GM06990 (cell line): ENCODE data around the gene GNB1.

Experiments
- DNase-seq: peaks from one replicate; pipeline ENCODE4 v3.0.0-alpha.2; 2011; ENCODE audit not compliant: insufficient read length; ENCODE audit errors: extremely low read depth
- H3K27me3 ChIP-seq: replicated peaks from 2 replicates; pipeline ENCODE4 v1.6.0; 2011; ENCODE audit warnings: low read length; ENCODE audit not compliant: control insufficient read depth, insufficient read depth
- H3K36me3 ChIP-seq: 2 replicates; pipeline ENCODE4 v1.5.1; 2011; ENCODE audit warnings: low read length; ENCODE audit not compliant: control insufficient read depth, insufficient read depth
- H3K4me3 ChIP-seq: replicated peaks from 2 replicates; pipeline ENCODE4 v1.5.1; 2011; ENCODE audit warnings: low read depth, mild to moderate bottlenecking, control low read depth, low read length
- CTCF ChIP-seq: IDR thresholded peaks from 2 replicates; pipeline ENCODE4 v1.5.1; 2011; ENCODE audit warnings: low read length, control low read depth, mild to moderate bottlenecking, inconsistent platforms; ENCODE audit not compliant: insufficient read depth, poor library complexity, severe bottlenecking

GNB1 gene

GRCh38 chr1:1768249-1768992, 122.5 kb downstream of the GNB1 start:
- Histone ChIP-seq H3K36me3 (peaks cover 11% of the 10 kb centered on the region), H3K27me3 (no peaks in the 10 kb centered on the region), H3K4me3 (no peak overlapping the region)
- DNase-seq = no peak
- no peak for TF ChIP-seq CTCF

- Histone ChIP-seq H3K36me3 (peaks cover 27% of the 10 kb centered on the region), H3K4me3 (no peak overlapping the region), H3K27me3 (no peaks in the 10 kb centered on the region)
- no peak for TF ChIP-seq CTCF
- no peak for DNase-seq
These were observed 125.9 kb downstream of the GNB1 start for GRCh38 chr1:1764876-1765470.

GRCh38 chr1:1763657-1764621, 126.9 kb downstream of the GNB1 start:
- DNase-seq = no peak
- H3K36me3 ChIP-seq = peaks cover 32% of the 10 kb centered on the region
- H3K4me3 ChIP-seq = no peak overlapping the region
- no peak for TF ChIP-seq CTCF
- no peaks in the 10 kb centered on the region for H3K27me3 ChIP-seq

GRCh38 chr1:1761504-1762376, 129.1 kb downstream of the GNB1 start:
- no peak for TF ChIP-seq CTCF
- H3K27me3 ChIP-seq = no peaks in the 10 kb centered on the region
- peaks cover 43% of the 10 kb centered on the region for H3K36me3 ChIP-seq
- H3K4me3 ChIP-seq = no peak overlapping the region
- DNase-seq = no peak

GRCh38 chr1:1760715-1761114, 130.2 kb downstream of the GNB1 start:
- no peak for TF ChIP-seq CTCF
- no peak for DNase-seq
- Histone ChIP-seq H3K27me3 (no peaks in the 10 kb centered on the region), H3K36me3 (peaks cover 51% of the 10 kb centered on the region), H3K4me3 (no peak overlapping the region)
